Gastroesophageal sphincter (tissue), 4 donors: Measurements from ENCODE around the gene ERCC6. TPM values are rescaled to one million over a fixed set of nuclear protein-coding genes. Genes with fewer than 3 reads are reported as not detected.

Source experiments
- ATAC-seq: fragments of 150-250 bp; one replicate; pipeline ENCODE4 v1.9.1; 2016; ENCODE audit warnings: mild to moderate bottlenecking, moderate library complexity
- H3K27ac ChIP-seq, 4 donors: fragments of 200-600 bp; sonication (generic) in 3 of 4; 1 replicate in 3 of 4; 2 replicates in 1 of 4; pipeline ENCODE4 v1.5.1; 2016 to 2019
- H3K27me3 ChIP-seq: fragments of 200-600 bp; sonication (generic); one replicate; pipeline ENCODE4 v1.5.1; 2019
- H3K36me3 ChIP-seq, 2 donors: fragments of 200-600 bp; sonication (generic); one replicate each; pipeline ENCODE4 v1.5.1; 2019; ENCODE audit warnings: control low read depth in 1 of 2
- H3K4me1 ChIP-seq, 3 donors: fragments of 200-600 bp; sonication (generic); 1 replicate in 2 of 3; 2 replicates in 1 of 3; pipeline ENCODE4 v1.5.1; 2016 to 2019; ENCODE audit warnings: control low read depth in 2 of 3
- H3K4me3 ChIP-seq, 2 donors: fragments of 200-600 bp; sonication (generic); one replicate each; pipeline ENCODE4 v1.5.1; 2019; ENCODE audit warnings: mild to moderate bottlenecking in 1 of 2, moderate library complexity in 1 of 2
- H3K9me3 ChIP-seq, 3 donors: fragments of 200-600 bp; sonication (generic); one replicate each; pipeline ENCODE4 v1.5.1; 2017 to 2019; ENCODE audit warnings: control low read depth in 2 of 3
- EP300 ChIP-seq: sonication (generic); formaldehyde crosslinking; IDR thresholded peaks from one replicate; pipeline ENCODE4 v1.6.1; 2017; ENCODE audit warnings: antibody characterized with exemption, mild to moderate bottlenecking
- POLR2A ChIP-seq, 2 donors: fragments of 450-650 bp; IDR thresholded peaks; one replicate each; pipeline ENCODE4 v1.6.1; 2017; ENCODE audit warnings: antibody characterized with exemption in 2 of 2, mild to moderate bottlenecking in 2 of 2, moderate library complexity in 1 of 2
- POLR2AphosphoS5 ChIP-seq: sonication (generic); formaldehyde crosslinking; IDR thresholded peaks from one replicate; pipeline ENCODE4 v1.6.1; 2017; ENCODE audit warnings: antibody characterized with exemption
- WGBS, 2 donors: methylation state at CpG; one replicate each; pipeline ENCODE4 v1.1.5; 2018; ENCODE audit warnings: low coverage in 1 of 2; 5-methylcytosine and 5-hydroxymethylcytosine counted together
- total RNA-seq, 4 donors: library from RNA; depleted of rRNA; stranded (reverse); fragments of >200 nt; gene quantifications; one replicate each; pipeline ENCODE4 v1.1.0, GENCODE V29; 2016
- TF ChIP-seq, protein P1 (sequence below), 4 experiments: fragments of 200-600 bp in 2 of 4; fragments of 450-650 bp in 2 of 4; sonication (generic) in 1 of 4; IDR thresholded peaks; one replicate each; pipeline ENCODE4 v1.5.1; 2017 to 2019; ENCODE audit warnings: antibody characterized with exemption in 4 of 4, mild to moderate bottlenecking in 2 of 4, moderate library complexity in 2 of 4

The ERCC6 gene
- total RNA-seq, 4 donors from 2014 or later = 9.6 to 13.5 (median 11.0) TPM

DNA sequence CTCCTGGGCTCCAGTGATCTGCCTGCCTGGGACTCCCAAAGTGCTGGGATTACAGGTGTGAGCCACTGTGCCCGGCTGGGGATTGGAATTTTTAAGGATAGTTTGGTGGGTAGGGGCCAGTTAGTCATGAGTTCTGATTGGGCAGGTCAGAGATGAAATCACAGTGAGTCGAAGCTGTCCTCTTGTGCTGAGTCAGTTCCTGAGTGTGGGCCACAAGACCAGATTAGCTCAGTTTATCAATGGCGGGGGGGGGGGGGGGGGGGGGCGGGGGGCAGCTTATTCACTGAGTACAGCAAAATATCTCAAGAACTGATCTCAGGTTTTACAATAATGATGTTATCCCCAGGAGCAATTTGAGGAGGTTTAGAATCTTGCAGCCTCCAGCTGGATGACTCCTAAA is 11.6 kb upstream of the ERCC6 start:
- H3K9me3 ChIP-seq = no peaks in the 10 kb centered on the region
- no peaks in the 10 kb centered on the region for H3K36me3 ChIP-seq
- TF ChIP-seq, protein P1, sequence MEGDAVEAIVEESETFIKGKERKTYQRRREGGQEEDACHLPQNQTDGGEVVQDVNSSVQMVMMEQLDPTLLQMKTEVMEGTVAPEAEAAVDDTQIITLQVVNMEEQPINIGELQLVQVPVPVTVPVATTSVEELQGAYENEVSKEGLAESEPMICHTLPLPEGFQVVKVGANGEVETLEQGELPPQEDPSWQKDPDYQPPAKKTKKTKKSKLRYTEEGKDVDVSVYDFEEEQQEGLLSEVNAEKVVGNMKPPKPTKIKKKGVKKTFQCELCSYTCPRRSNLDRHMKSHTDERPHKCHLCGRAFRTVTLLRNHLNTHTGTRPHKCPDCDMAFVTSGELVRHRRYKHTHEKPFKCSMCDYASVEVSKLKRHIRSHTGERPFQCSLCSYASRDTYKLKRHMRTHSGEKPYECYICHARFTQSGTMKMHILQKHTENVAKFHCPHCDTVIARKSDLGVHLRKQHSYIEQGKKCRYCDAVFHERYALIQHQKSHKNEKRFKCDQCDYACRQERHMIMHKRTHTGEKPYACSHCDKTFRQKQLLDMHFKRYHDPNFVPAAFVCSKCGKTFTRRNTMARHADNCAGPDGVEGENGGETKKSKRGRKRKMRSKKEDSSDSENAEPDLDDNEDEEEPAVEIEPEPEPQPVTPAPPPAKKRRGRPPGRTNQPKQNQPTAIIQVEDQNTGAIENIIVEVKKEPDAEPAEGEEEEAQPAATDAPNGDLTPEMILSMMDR (IDR thresholded peaks at IDR 0.05) = no peak
- TF ChIP-seq EP300 (no peak), POLR2A (IDR thresholded peaks at IDR 0.05) (no peak)
- no peaks in the 10 kb centered on the region for H3K4me1 ChIP-seq
- H3K4me3 ChIP-seq = no peak overlapping the region
- H3K27me3 ChIP-seq = no peaks in the 10 kb centered on the region
- WGBS, 2 donors = 67% methylated on average over 1 of the region's 4 CpGs; no CpG with 5 or more reads in 1 of the 2 donors
- ATAC-seq = no peak
- no peak overlapping the region for H3K27ac ChIP-seq

- 71 to 80% methylated on average over 1 of the region's 1 CpG for WGBS, 2 donors
- ATAC-seq = no peak
- no peaks in the 10 kb centered on the region for H3K9me3 ChIP-seq
- H3K4me3 ChIP-seq = no peak overlapping the region
- H3K4me1 ChIP-seq = no peaks in the 10 kb centered on the region
- H3K27ac ChIP-seq = no peak overlapping the region
- TF ChIP-seq POLR2AphosphoS5 = no peak
- no peaks in the 10 kb centered on the region for H3K27me3 ChIP-seq
- no peaks in the 10 kb centered on the region for H3K36me3 ChIP-seq
Observed at GRCh38 chr10:49549640-49550346, 10.9 kb upstream of the ERCC6 start.

GRCh38 chr10:49543604-49544003 is 4.7 kb upstream of the ERCC6 start:
- no peaks in the 10 kb centered on the region for H3K9me3 ChIP-seq
- no peak overlapping the region for H3K27ac ChIP-seq
- H3K4me3 ChIP-seq = no peak overlapping the region
- peaks cover 8% of the 10 kb centered on the region for H3K27me3 ChIP-seq
- TF ChIP-seq, protein P1 (IDR thresholded peaks at IDR 0.05) = no peak
- TF ChIP-seq POLR2AphosphoS5 (no peak), POLR2A (IDR thresholded peaks at IDR 0.05) (no peak), EP300 (no peak)
- 86 to 100% methylated on average over 1 to 3 of the region's 3 CpGs for WGBS, 2 donors
- ATAC-seq = no peak
- H3K36me3 ChIP-seq = no peaks in the 10 kb centered on the region
- peaks cover 0 to 11% (median 0%) of the 10 kb centered on the region in 3 donors for H3K4me1 ChIP-seq

DNA sequence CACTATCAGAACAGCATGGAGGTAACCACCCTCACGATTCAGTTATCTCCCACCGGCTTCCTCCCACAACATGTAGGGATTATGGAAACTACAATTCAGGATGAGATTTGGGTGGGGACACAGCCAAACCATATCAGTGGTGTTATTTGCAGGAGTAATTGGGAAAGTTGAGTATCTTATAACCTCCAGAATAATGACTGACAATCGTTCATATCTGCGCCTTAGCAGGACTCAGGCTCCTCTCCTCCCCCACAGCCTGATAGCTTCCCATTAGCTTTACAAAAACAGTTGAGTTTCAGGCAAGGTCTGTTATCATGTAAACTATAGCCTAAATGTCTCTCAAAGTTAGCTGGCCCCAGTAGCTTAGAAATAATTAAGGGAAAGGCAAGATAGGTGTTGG is 3.4 kb upstream of the ERCC6 start:
- ATAC-seq = no peak
- WGBS, 2 donors = 81 to 87% methylated on average over 3 to 4 of the region's 4 CpGs
- Histone ChIP-seq H3K27me3 (peaks cover 8% of the 10 kb centered on the region), H3K4me3 (no peak overlapping the region), H3K4me1 (peaks cover 0 to 22% (median 7%) of the 10 kb centered on the region in 3 donors), H3K27ac (no peak overlapping the region), H3K9me3 (no peaks in the 10 kb centered on the region), H3K36me3 (no peaks in the 10 kb centered on the region)
- no peak for TF ChIP-seq POLR2AphosphoS5

GRCh38 chr10:49541762-49542161 is 2.8 kb upstream of the ERCC6 start:
- Histone ChIP-seq H3K27me3 (peaks cover 8% of the 10 kb centered on the region), H3K36me3 (no peaks in the 10 kb centered on the region), H3K4me3 (no peak overlapping the region), H3K27ac (no peak overlapping the region), H3K4me1 (peaks cover 0 to 23% (median 7%) of the 10 kb centered on the region in 3 donors), H3K9me3 (no peaks in the 10 kb centered on the region)
- TF ChIP-seq, protein P1 (IDR thresholded peaks at IDR 0.05) = no peak
- TF ChIP-seq POLR2A (IDR thresholded peaks at IDR 0.05) (no peak), EP300 (no peak)
- no peak for ATAC-seq
- WGBS, 2 donors = 54 to 67% methylated on average over 3 to 6 of the region's 6 CpGs

GRCh38 chr10:49540056-49540797 is 1.3 kb upstream of the ERCC6 start:
- Histone ChIP-seq H3K27ac (peak overlapping the region in 1 of 4 donors; percentile 88), H3K27me3 (peaks cover 8% of the 10 kb centered on the region), H3K36me3 (no peaks in the 10 kb centered on the region), H3K4me1 (peaks cover 0 to 30% (median 7%) of the 10 kb centered on the region in 3 donors), H3K9me3 (no peaks in the 10 kb centered on the region), H3K4me3 (no peak overlapping the region)
- 66 to 91% methylated on average over 6 to 14 of the region's 20 CpGs for WGBS, 2 donors
- no peak for ATAC-seq
- TF ChIP-seq EP300 (no peak), POLR2AphosphoS5 (no peak), POLR2A (IDR thresholded peaks at IDR 0.05) (no peak)
- TF ChIP-seq, protein P1 (IDR thresholded peaks at IDR 0.05) = no peak
